Neural progenitor cell (in vitro differentiated cells): Measurements from ENCODE around the gene PTPRU. TPM values are rescaled to one million over a fixed set of nuclear protein-coding genes. Genes with fewer than 3 reads are reported as not detected.

Experiments
- DNase-seq: peaks from one replicate; pipeline ENCODE4 v3.0.0-alpha.2; 2016; ENCODE audit warnings: low spot score
- H2AFZ ChIP-seq: fragments of 200-600 bp; sonication (generic); replicated peaks from 2 replicates; pipeline ENCODE4 v1.6.1; 2016; ENCODE audit warnings: antibody characterized with exemption
- H3F3A ChIP-seq: fragments of 200-600 bp; sonication (generic); 2 replicates; pipeline ENCODE4 v1.6.1; 2016; ENCODE audit warnings: antibody characterized with exemption, low read depth
- H3K27ac ChIP-seq: fragments of 200-600 bp; sonication (generic); 2 replicates; pipeline ENCODE4 v1.5.1; 2016; ENCODE audit warnings: mild to moderate bottlenecking
- H3K27me3 ChIP-seq: fragments of 200-600 bp; sonication (generic); 2 replicates; pipeline ENCODE4 v1.6.1; 2016; ENCODE audit warnings: mild to moderate bottlenecking, moderate library complexity
- H3K36me3 ChIP-seq: fragments of 200-600 bp; sonication (generic); 2 replicates; pipeline ENCODE4 v1.5.1; 2016
- H3K4me1 ChIP-seq: fragments of 200-600 bp; sonication (generic); 2 replicates; pipeline ENCODE4 v1.6.1; 2016; ENCODE audit warnings: mixed run types
- H3K4me2 ChIP-seq: fragments of 200-600 bp; sonication (generic); 2 replicates; pipeline ENCODE4 v1.6.1; 2016
- H3K4me3 ChIP-seq: fragments of 200-600 bp; sonication (generic); 2 replicates; pipeline ENCODE4 v1.5.1; 2016
- H3K79me2 ChIP-seq: fragments of 200-600 bp; sonication (generic); 2 replicates; pipeline ENCODE4 v1.6.1; 2016; ENCODE audit warnings: low read depth
- H3K9ac ChIP-seq: fragments of 200-600 bp; sonication (generic); 2 replicates; pipeline ENCODE4 v1.6.1; 2016
- H3K9me3 ChIP-seq: fragments of 200-600 bp; sonication (generic); 2 replicates; pipeline ENCODE4 v1.5.1; 2016; ENCODE audit warnings: low read depth
- H4K20me1 ChIP-seq: fragments of 200-600 bp; sonication (generic); 2 replicates; pipeline ENCODE4 v1.6.1; 2016; ENCODE audit warnings: low read depth
- H3K27ac Mint-ChIP-seq: 3 replicates; pipeline ENCODE4 v1.8.0; 2021; ENCODE audit warnings: mixed read lengths
- H3K27me3 Mint-ChIP-seq: 2 replicates; pipeline ENCODE4 v1.8.0; 2022; ENCODE audit warnings: low read depth, mild to moderate bottlenecking, inconsistent platforms, moderate library complexity, mixed read lengths; ENCODE audit not compliant: insufficient read depth
- H3K36me3 Mint-ChIP-seq: 3 replicates; pipeline ENCODE4 v1.8.0; 2021; ENCODE audit warnings: mixed read lengths
- H3K4me1 Mint-ChIP-seq: 3 replicates; pipeline ENCODE4 v1.8.0; 2021; ENCODE audit warnings: mixed read lengths
- H3K4me3 Mint-ChIP-seq: 3 replicates; pipeline ENCODE4 v1.8.0; 2021; ENCODE audit warnings: mild to moderate bottlenecking, moderate library complexity, mixed read lengths
- H3K9me3 Mint-ChIP-seq: 3 replicates; pipeline ENCODE4 v1.8.0; 2020; ENCODE audit warnings: mixed read lengths
- CTCF ChIP-seq: fragments of 200-600 bp; sonication (generic); IDR thresholded peaks from 2 replicates; pipeline ENCODE4 v1.5.1; 2017; ENCODE audit warnings: antibody characterized with exemption, mild to moderate bottlenecking
- EZH2 ChIP-seq: fragments of 200-600 bp; sonication (generic); IDR thresholded peaks from 2 replicates; pipeline ENCODE4 v1.6.1; 2017; ENCODE audit warnings: antibody characterized with exemption, mild to moderate bottlenecking, moderate library complexity
- EZH2phosphoT487 ChIP-seq: fragments of 200-600 bp; sonication (generic); IDR thresholded peaks from 2 replicates; pipeline ENCODE4 v1.6.1; 2017; ENCODE audit warnings: antibody characterized with exemption
- total RNA-seq: library from RNA; depleted of rRNA; stranded (reverse); fragments of >200 nt; gene quantifications from 2 replicates; pipeline ENCODE4 v1.2.3, GENCODE V29; 2015; ENCODE audit warnings: low replicate concordance

PTPRU gene
- total RNA-seq, 1 donor from 2014 or later, result 29.5 TPM

- Mint-ChIP-seq H3K27me3 (peaks cover 18% of the 10 kb centered on the region), H3K9me3 (no peaks in the 10 kb centered on the region), H3K27ac (no peak overlapping the region), H3K36me3 (no peaks in the 10 kb centered on the region), H3K4me1 (peaks cover 40% of the 10 kb centered on the region), H3K4me3 (no peak overlapping the region)
- Histone ChIP-seq H3K27me3 (peaks cover 19% of the 10 kb centered on the region), H3K4me3 (no peak overlapping the region), H3F3A (peaks cover 19% of the 10 kb centered on the region), H3K79me2 (peaks cover 6% of the 10 kb centered on the region), H3K4me1 (peaks cover 32% of the 10 kb centered on the region), H3K9ac (no peak overlapping the region), H4K20me1 (peaks cover 12% of the 10 kb centered on the region), H3K4me2 (no peak overlapping the region), H3K36me3 (no peaks in the 10 kb centered on the region), H2AFZ (no peak overlapping the region), H3K9me3 (no peaks in the 10 kb centered on the region), H3K27ac (no peak overlapping the region)
- no peak for TF ChIP-seq EZH2
- no peak for TF ChIP-seq CTCF
- TF ChIP-seq EZH2phosphoT487, result no peak
- no peak for DNase-seq
Observed at GRCh38 chr1:29243023-29243870, 6.9 kb downstream of the PTPRU start.

DNA sequence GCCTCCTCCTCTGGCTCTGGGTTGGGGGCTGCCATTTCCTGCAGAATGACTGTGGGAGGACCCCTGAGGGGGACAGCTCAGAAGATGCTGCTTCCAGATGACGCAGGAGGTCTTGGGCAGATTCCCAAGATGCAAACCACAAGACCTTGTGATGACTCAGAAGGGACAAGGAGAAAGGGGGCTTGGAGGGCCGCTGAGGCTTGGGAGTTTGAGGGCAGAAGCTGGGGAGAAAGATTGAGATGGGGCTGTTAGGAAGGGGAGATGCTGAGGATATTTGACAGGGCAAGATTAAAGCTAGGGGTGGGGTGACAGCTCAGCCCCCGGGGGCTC lies 7.5 kb downstream of the PTPRU start:
- Histone ChIP-seq H2AFZ (no peak overlapping the region), H3K27ac (no peak overlapping the region), H3K27me3 (peaks cover 13% of the 10 kb centered on the region), H3K4me2 (no peak overlapping the region), H3K79me2 (peaks cover 6% of the 10 kb centered on the region), H4K20me1 (peaks cover 7% of the 10 kb centered on the region), H3K36me3 (no peaks in the 10 kb centered on the region), H3K9ac (no peak overlapping the region), H3F3A (peaks cover 13% of the 10 kb centered on the region), H3K4me1 (peaks cover 31% of the 10 kb centered on the region), H3K4me3 (no peak overlapping the region), H3K9me3 (no peaks in the 10 kb centered on the region)
- H3K4me3 Mint-ChIP-seq, result no peak overlapping the region
- no peaks in the 10 kb centered on the region for H3K36me3 Mint-ChIP-seq
- peaks cover 13% of the 10 kb centered on the region for H3K27me3 Mint-ChIP-seq
- TF ChIP-seq CTCF, result no peak
- H3K27ac Mint-ChIP-seq, result no peak overlapping the region
- H3K9me3 Mint-ChIP-seq, result no peaks in the 10 kb centered on the region
- DNase-seq, result no peak
- peaks cover 41% of the 10 kb centered on the region for H3K4me1 Mint-ChIP-seq

DNA sequence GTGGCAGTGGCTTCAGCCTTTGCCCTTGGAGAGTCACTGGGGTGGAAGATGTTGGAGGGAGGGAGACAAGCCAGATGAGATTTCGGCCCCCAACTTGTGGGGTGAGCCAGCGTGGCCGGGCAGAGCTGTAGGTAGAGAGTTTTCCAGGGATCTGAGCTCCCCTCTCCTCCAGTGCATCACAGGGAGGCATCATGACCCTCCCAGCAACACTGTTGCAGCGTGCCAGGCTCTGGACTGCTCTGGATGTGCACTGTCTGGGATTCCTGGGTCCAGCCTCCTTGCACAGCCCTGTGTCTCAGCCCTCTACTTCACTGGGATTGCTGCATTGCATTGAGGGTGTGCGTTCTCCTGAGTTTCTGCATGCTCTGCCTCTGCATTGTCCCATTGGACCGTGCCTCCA lies 8.9 kb downstream of the PTPRU start:
- peaks cover 32% of the 10 kb centered on the region for H3K4me1 ChIP-seq
- peaks cover 8% of the 10 kb centered on the region for H4K20me1 ChIP-seq
- Mint-ChIP-seq H3K9me3 (no peaks in the 10 kb centered on the region), H3K36me3 (no peaks in the 10 kb centered on the region), H3K4me3 (no peak overlapping the region), H3K4me1 (peaks cover 45% of the 10 kb centered on the region), H3K27me3 (peaks cover 4% of the 10 kb centered on the region), H3K27ac (no peak overlapping the region)
- TF ChIP-seq EZH2phosphoT487, result no peak
- TF ChIP-seq EZH2, result no peak
- no peak for TF ChIP-seq CTCF
- no peaks in the 10 kb centered on the region for H3K36me3 ChIP-seq
- H3K79me2 ChIP-seq, result peaks cover 6% of the 10 kb centered on the region
- no peaks in the 10 kb centered on the region for H3K9me3 ChIP-seq
- no peak for DNase-seq
- no peak overlapping the region for H2AFZ ChIP-seq
- H3K27ac ChIP-seq, result no peak overlapping the region
- peaks cover 10% of the 10 kb centered on the region for H3F3A ChIP-seq
- H3K9ac ChIP-seq, result no peak overlapping the region
- no peak overlapping the region for H3K4me3 ChIP-seq
- H3K4me2 ChIP-seq, result no peak overlapping the region
- H3K27me3 ChIP-seq, result no peaks in the 10 kb centered on the region
